Activated CD4-positive, alpha-beta T cell treated with anti-CD3 and anti-CD28 coated beads, Interleukin-2, amount 50 U/mL, for 24 hours (primary cell): ENCODE measurements around the gene OOEP.

ENCODE experiments used
- DNase-seq, 2 donors: peaks; one replicate each; pipeline ENCODE4 v3.0.0-alpha.2; 2020; ENCODE audit warnings: low read depth in 1 of 2, low spot score in 1 of 2

The OOEP gene

GRCh38 chr6:73367761-73368355, 1.8 kb downstream of the OOEP start:
- no peak for DNase-seq

GRCh38 chr6:73364549-73364948, 5.1 kb downstream of the OOEP start:
- DNase-seq: no peak

GRCh38 chr6:73364121-73364520, 5.6 kb downstream of the OOEP start:
- DNase-seq: no peak

- DNase-seq: no peak
These were observed 6.2 kb downstream of the OOEP start for GRCh38 chr6:73363537-73363875.

- DNase-seq: no peak
These were observed 6.7 kb downstream of the OOEP start for GRCh38 chr6:73362869-73363536.

GRCh38 chr6:73362358-73362757, 7.3 kb downstream of the OOEP start, which contains the start of gene KHDC3L:
Gene KHDC3L, plus strand, starts transcription at chr6:73362658. Its CDS starts 72 bp downstream, at chr6:73362730.
- DNase-seq: no peak

- DNase-seq: no peak
These were observed 15.8 kb downstream of the OOEP start, which contains the start of gene DPPA5 for GRCh38 chr6:73353636-73354593. Gene DPPA5, minus strand, starts transcription at chr6:73354276. Its CDS starts 51 bp downstream, at chr6:73354225.

- DNase-seq: no peak
These were observed 20.4 kb downstream of the OOEP start for GRCh38 chr6:73349311-73349710.

- DNase-seq: no peak
These were observed 21.0 kb downstream of the OOEP start for GRCh38 chr6:73348550-73349204.

GRCh38 chr6:73343164-73343563, 26.5 kb downstream of the OOEP start:
- DNase-seq: no peak

GRCh38 chr6:73342174-73342573, 27.5 kb downstream of the OOEP start:
- no peak for DNase-seq

GRCh38 chr6:73341335-73341734, 28.4 kb downstream of the OOEP start:
- no peak for DNase-seq

- DNase-seq: no peak
These were observed 29.6 kb downstream of the OOEP start for GRCh38 chr6:73340048-73340447.

- DNase-seq: no peak
These were observed 30.4 kb downstream of the OOEP start for GRCh38 chr6:73339340-73339739.

- DNase-seq: no peak
These were observed 40.5 kb downstream of the OOEP start for GRCh38 chr6:73329201-73329600.

- DNase-seq: no peak
These were observed 40.9 kb downstream of the OOEP start for GRCh38 chr6:73328790-73329189.

GRCh38 chr6:73325656-73326055, 44.0 kb downstream of the OOEP start:
- DNase-seq: no peak

- DNase-seq: no peak
These were observed 46.4 kb downstream of the OOEP start for GRCh38 chr6:73323323-73323722.
